OCI-LY1 (cell line): Measurements from ENCODE around the gene RAB6A.
"Not testable (repeated sequence)": the region's sequence is repeated elsewhere in the genome, so short reads cannot be mapped to it uniquely, and the experiment has no call there.

Experiments used
- CTCF ChIP-seq: fragments of 200-600 bp; sonication (generic), shearing (Covaris generic); IDR thresholded peaks from 2 replicates; pipeline ENCODE4 v1.5.1; 2017; ENCODE audit warnings: mild to moderate bottlenecking, antibody characterized with exemption, low read length, moderate library complexity, mixed read lengths
- EZH2 ChIP-seq: fragments of 200-600 bp; sonication (generic), shearing (Covaris generic); IDR thresholded peaks from 2 replicates; pipeline ENCODE4 v1.8.0; 2017; ENCODE audit warnings: borderline replicate concordance, mixed run types, mild to moderate bottlenecking, antibody characterized with exemption, low read length, moderate library complexity, mixed read lengths

- TF ChIP-seq CTCF, EZH2: not testable (repeated sequence)
Observed at GRCh38 chr11:73735959-73736358, 24.9 kb downstream of the RAB6A start.
